ENCODE results near the gene EPS8.
"Not testable (repeated sequence)": the region's sequence is repeated elsewhere in the genome, so short reads cannot be mapped to it uniquely, and the experiment has no call there.

The EPS8 gene

GRCh38 chr12:15752785-15753184 lies 36.4 kb downstream of the EPS8 start:
- DNase-seq, result no peak

GRCh38 chr12:15751741-15752140 lies 37.4 kb downstream of the EPS8 start:
- DNase-seq, result no peak

- DNase-seq, result no peak
These were observed 39.3 kb downstream of the EPS8 start for GRCh38 chr12:15749937-15750336.

- not testable (repeated sequence) for DNase-seq
These were observed 47.3 kb downstream of the EPS8 start for GRCh38 chr12:15741870-15742269.

- DNase-seq, result no peak
These were observed 48.1 kb downstream of the EPS8 start for GRCh38 chr12:15741082-15741481.

GRCh38 chr12:15740389-15740788 lies 48.8 kb downstream of the EPS8 start:
- DNase-seq, result not testable (repeated sequence)

- DNase-seq, result no peak
These were observed 50.7 kb downstream of the EPS8 start for GRCh38 chr12:15738438-15739015.

GRCh38 chr12:15735837-15736615 lies 53.2 kb downstream of the EPS8 start:
- DNase-seq, result no peak

GRCh38 chr12:15733136-15733535 lies 56.1 kb downstream of the EPS8 start:
- DNase-seq, result no peak

- no peak for DNase-seq
These were observed 56.7 kb downstream of the EPS8 start for GRCh38 chr12:15732341-15733061.

- no peak for DNase-seq
These were observed 57.2 kb downstream of the EPS8 start for GRCh38 chr12:15731940-15732339.

GRCh38 chr12:15729097-15729496 lies 60.1 kb downstream of the EPS8 start:
- DNase-seq, result no peak

GRCh38 chr12:15728118-15728598 lies 61.0 kb downstream of the EPS8 start:
- no peak for DNase-seq

GRCh38 chr12:15726878-15727150 lies 62.4 kb downstream of the EPS8 start:
- DNase-seq, result no peak

- no peak for DNase-seq
These were observed 62.9 kb downstream of the EPS8 start for GRCh38 chr12:15726027-15726877.

- no peak for DNase-seq
These were observed 66.2 kb downstream of the EPS8 start for GRCh38 chr12:15722951-15723350.

- DNase-seq, result no peak
These were observed 67.7 kb downstream of the EPS8 start for GRCh38 chr12:15721316-15722115.

GRCh38 chr12:15720295-15720694 lies 68.9 kb downstream of the EPS8 start:
- no peak for DNase-seq

- DNase-seq, result no peak
These were observed 70.0 kb downstream of the EPS8 start for GRCh38 chr12:15719230-15719629.

- no peak for DNase-seq
These were observed 71.1 kb downstream of the EPS8 start for GRCh38 chr12:15717940-15718567.

GRCh38 chr12:15716581-15716980 lies 72.6 kb downstream of the EPS8 start:
- DNase-seq, result no peak

GRCh38 chr12:15714256-15714655 lies 74.9 kb downstream of the EPS8 start:
- DNase-seq, result no peak

Measured in CD4-positive, alpha-beta T cell treated with Interleukin-12 subunit alpha and Interleukin-12 subunit beta, for 1 hour (primary cell).